NCI-H1048 (cell line): Measurements from ENCODE around the gene TMEM72.

Experiments used
- DNase-seq: peaks from one replicate; lab custom pipeline; 2025; lab: John Stamatoyannopoulos, UW

TMEM72 gene

DNA sequence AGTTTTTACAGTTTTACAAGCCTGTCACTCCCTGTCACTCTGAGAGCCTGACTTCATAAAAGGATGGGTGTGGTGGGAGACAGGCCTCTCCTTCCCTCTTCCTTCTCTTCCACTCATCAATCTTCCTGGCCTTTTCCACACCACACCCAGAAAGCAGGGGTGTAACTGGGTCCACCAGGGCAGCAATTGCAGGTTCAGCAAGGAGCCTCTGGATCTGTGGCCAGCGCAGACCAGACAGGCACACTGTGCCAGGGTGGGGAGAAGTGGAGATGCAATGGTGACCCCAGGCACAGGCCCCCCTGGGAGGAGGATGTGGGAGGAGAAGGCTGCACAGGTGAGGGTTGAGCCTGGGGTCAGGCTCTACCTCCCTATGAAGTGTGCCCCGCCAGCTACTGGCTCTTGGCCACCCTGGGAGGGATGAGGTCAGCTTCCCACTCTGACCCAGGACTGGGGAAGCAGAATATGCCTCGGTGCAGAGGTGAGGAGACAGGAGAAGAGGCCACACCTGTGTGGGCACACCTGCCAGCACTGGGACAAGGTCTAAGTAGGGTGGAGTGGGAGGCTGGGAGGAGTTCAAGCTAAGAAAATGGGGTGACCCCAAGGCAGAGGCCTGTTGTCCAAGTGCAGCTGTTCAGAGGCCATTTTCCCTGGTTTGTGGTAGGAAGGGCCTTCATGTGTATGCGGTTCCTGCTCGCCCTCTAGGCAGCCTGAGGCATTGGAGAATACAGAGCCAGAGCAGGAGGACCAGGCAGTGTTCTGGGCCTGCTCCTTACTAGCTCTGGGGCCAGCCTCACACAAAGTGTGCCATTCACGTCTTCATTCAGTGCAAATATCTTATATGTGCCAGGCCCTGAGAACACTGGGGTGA lies 20.2 kb upstream of the TMEM72 start:
- no peak for DNase-seq

DNA sequence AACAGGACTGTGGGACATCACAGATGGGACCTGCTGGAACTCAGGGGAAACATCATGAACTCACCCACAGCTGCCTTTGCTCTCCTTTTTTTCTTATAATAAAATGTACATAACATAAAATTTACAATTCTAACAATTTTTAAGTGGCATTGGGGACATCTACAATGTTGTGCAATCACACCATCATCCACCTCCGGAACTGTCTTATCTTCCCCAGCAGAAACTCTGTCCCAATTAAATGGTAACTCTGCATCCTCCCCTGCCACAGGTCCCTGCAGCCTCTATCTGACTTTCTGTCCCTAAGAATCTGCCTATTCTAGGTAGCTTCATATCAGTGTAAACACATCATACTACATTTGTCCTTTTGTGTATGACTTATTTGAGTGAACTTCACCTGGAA lies 19.4 kb upstream of the TMEM72 start:
- DNase-seq = no peak

- DNase-seq = no peak
Observed at GRCh38 chr10:44893604-44894468, 17.3 kb upstream of the TMEM72 start.

DNA sequence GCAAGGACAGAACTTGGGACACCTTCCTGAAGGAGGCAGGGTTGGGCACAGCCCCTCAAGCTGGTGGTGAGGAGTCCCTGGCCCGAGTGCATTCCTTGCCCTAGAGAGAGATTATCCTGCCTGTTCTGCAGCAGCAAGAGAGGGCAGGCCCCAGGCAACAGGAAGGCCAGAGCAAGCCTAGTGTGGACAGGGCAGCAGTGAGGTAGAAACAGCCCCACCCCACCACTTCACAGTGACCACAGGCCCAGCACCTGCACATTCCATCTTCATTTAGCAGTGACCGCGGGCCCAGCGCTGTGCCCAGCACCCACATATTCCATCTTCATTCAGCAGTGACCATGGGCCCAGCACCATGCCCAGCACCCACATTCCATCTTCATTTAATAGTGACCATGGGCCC lies 16.4 kb upstream of the TMEM72 start:
- no peak for DNase-seq

DNA sequence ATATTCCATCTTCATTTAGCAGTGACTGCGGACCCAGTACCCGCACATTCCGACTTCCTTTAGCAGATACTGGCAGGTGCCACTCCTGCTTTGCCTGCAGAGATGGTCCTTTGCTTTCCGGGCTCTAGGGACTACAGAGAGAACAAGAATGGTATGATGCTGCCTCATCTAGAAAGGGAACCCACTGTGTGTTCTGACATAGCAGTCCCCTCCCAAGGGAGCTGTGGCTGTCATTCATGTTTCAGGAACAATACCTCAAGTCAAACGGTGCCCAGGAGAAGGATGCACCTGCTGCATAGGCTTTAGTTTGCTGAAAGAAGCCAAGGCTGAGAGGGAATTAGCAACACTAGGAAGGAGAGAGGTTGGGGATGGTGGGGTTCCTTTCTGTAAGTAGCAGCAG lies 15.9 kb upstream of the TMEM72 start:
- no peak for DNase-seq

- DNase-seq = no peak
Observed at GRCh38 chr10:44897049-44897448, 14.1 kb upstream of the TMEM72 start.

- no peak for DNase-seq
Observed at GRCh38 chr10:44898665-44899064, 12.5 kb upstream of the TMEM72 start.

GRCh38 chr10:44899450-44900080 lies 11.6 kb upstream of the TMEM72 start:
- DNase-seq = no peak

DNA sequence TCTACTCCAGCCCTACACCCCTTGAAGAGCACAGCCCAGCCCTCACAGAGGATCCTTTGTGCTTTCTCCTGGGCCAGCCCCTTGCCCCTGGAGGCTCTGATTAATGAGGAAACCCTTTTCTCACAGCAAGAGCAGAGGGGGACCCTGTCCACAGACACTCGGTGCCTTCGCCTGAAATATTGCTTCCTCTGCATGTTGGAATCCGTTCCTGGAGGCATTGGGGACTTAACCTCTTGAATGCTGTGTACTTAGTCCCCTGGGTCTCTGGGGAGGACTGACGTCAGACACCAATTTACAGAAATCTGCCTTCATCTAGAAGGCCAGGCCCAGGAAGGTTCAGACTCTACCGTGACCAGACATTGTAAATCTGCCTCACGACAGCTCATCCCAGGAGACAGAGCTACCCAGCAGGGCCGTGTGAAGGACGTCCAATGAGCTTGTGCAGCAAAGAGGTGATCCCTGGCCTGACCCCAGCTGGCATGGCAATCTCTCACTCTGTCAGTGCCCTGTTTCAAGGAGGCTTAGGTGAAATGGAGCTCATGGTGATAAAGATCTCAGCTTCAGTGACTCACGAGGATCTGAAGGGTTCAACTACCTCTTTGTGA lies 8.1 kb upstream of the TMEM72 start:
- DNase-seq = no peak

- DNase-seq = no peak
Observed at GRCh38 chr10:44906486-44906885, 4.7 kb upstream of the TMEM72 start.

DNA sequence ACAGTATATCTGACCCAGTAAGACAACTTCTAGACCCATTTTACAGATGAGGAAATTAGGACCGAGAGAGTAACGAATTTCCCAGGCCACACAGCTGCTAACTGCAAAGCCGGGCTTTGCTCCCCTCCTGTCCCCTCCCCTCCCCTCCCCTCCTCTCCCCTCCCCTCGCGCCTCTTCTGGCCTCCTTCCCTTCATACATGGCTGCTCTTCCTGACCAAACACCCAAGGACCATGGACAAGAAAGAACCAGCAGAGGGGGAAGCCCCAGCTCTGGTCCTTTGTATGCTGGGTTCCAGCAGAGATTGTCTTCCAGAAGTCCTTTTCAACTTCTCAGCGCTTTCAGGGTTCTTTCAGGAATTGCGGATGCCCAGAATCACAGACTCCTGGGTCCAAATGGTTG lies 3.6 kb upstream of the TMEM72 start:
- no peak for DNase-seq

DNA sequence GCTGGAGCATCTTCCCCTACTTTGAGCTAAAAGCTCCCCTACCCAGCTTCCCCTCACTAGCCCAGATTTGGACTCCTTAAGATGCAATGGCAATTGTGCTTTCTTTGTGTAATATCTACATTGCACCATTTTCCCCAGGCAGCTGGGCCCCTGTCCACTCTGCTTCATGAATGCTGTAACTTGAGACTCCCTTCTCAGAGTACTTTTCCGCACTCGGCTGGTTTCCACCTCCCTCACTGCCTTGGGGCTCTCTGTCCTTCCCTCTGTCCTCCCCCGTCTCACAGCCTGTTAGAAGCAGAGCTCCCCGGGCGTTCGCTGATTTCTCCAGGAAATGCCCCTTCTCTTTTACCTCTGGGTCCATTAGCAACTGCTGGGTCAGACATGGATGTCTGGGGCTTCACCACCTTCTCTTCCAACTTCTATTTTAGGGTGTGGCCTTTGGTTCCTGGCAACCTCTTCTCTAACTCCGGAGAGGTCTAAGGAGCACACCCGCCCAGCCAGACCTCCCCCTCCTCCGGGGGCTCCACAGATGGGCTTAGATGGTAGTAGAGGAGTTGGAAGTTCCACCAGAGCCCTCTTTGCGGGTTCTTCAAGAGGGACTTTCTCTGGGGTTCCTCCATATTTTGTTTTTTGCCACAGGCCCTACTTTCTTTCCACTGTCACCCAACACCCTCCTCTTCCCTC lies 2.9 kb upstream of the TMEM72 start:
- no peak for DNase-seq

GRCh38 chr10:44908936-44909630 lies 2.1 kb upstream of the TMEM72 start:
- DNase-seq = no peak

DNA sequence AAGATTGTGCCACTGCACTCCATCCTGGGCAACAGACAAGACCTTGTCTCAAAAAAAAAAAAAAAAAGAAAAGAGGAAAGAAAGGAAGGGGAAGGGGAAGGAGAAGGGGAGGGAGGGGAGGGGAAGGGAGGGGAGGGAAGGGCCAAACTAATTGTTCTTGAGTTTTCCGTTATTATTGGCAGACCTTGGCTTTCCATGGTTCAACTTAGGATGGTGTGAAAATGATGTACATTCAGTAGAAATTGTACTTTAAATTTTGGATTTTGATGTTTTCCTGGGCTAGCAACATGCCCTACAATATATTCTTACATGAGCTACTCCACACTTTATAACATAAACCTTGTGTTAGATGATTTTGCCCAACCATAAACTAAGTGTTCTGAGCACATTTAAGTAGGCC lies 1.2 kb upstream of the TMEM72 start:
- no peak for DNase-seq

- no peak for DNase-seq
Observed at GRCh38 chr10:44910602-44911001, 535 bp upstream of the TMEM72 start.

GRCh38 chr10:44911951-44912350 lies 814 bp downstream of the TMEM72 start:
- no peak for DNase-seq

GRCh38 chr10:44913350-44914081 lies 2.4 kb downstream of the TMEM72 start:
- DNase-seq = no peak

DNA sequence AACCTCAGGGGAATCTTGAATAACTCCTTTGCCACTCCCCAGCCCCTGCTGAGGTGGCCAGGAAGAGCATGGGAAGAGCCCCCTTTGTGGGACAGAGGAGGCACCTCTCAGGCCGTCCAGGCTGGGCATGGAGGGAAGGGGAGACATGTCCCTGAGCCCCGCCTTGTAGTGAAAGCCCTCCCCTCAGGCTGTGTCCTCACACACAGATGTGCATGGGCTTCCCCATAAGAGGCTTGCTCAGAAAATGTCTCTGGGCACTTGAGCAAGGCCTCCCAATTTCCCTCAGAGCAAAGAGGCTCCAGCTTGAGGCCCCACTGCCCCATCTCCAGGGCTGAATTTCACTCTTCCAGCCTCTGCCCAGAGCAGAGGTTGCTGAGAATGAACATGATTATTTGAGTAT lies 3.8 kb downstream of the TMEM72 start:
- DNase-seq = no peak

GRCh38 chr10:44916429-44916828 lies 5.3 kb downstream of the TMEM72 start:
- DNase-seq = no peak

DNA sequence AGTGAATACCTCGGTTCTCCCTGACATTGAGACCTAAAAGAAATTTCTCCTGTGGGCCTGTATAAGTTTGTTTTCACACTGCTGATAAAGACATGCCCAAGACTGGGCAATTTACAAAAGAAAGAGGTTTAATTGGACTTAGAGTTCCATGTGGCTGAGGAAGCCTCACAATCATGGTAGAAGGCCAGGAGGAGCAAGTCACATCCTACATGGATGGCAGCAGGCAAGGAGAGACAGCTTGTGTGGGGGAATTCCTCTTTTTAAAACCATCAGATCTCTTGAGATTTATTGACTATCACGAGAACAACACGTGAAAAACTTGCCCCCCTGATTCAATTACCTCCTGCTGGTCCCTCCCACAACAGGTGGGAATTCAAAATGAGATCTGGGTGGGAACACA lies 6.7 kb downstream of the TMEM72 start:
- DNase-seq = no peak
